SIG-M5 treated with dmso at 0.1 percent for 504 hours (cell line): ENCODE results near the gene GFER.

Source experiments
- DNase-seq: peaks from one replicate; lab custom pipeline; 2025; ENCODE audit not compliant: unreplicated experiment; lab: John Stamatoyannopoulos, UW

Gene GFER

GRCh38 chr16:1974157-1975070 lies 9.6 kb upstream of the GFER start:
- DNase-seq: no peak

- DNase-seq: no peak
Measured at GRCh38 chr16:1975432-1976215, 8.4 kb upstream of the GFER start.

GRCh38 chr16:1976216-1976520 lies 7.8 kb upstream of the GFER start:
- DNase-seq: no peak

GRCh38 chr16:1976951-1977874 lies 6.8 kb upstream of the GFER start:
- DNase-seq: no peak

GRCh38 chr16:1977875-1978268 lies 6.1 kb upstream of the GFER start:
- DNase-seq: no peak

GRCh38 chr16:1978476-1979120 lies 5.4 kb upstream of the GFER start:
- DNase-seq: no peak

- no peak for DNase-seq
Measured at GRCh38 chr16:1979271-1980029, 4.5 kb upstream of the GFER start.

- no peak for DNase-seq
Measured at GRCh38 chr16:1980030-1980769, 3.8 kb upstream of the GFER start.

- no peak for DNase-seq
Measured at GRCh38 chr16:1980770-1981087, 3.3 kb upstream of the GFER start.

- DNase-seq: no peak
Measured at GRCh38 chr16:1981398-1981836, 2.6 kb upstream of the GFER start, which contains the start of gene NOXO1. NOXO1 (minus strand) TSS chr16:1981469; CDS start chr16:1981179, 290 bp downstream.

- no peak for DNase-seq
Measured at GRCh38 chr16:1982013-1982433, 2.0 kb upstream of the GFER start.

GRCh38 chr16:1982991-1983543 lies 926 bp upstream of the GFER start:
- no peak for DNase-seq

GRCh38 chr16:1984347-1985225 lies 593 bp downstream of the GFER start:
- no peak for DNase-seq

- no peak for DNase-seq
Measured at GRCh38 chr16:1985466-1986150, 1.6 kb downstream of the GFER start.

GRCh38 chr16:1987198-1987597 lies 3.2 kb downstream of the GFER start:
- DNase-seq: no peak

GRCh38 chr16:1989209-1990100 lies 5.5 kb downstream of the GFER start, which contains the start of gene SYNGR3:
SYNGR3 (plus strand) TSS chr16:1989970; CDS start chr16:1990103, 133 bp downstream.
- DNase-seq: no peak

GRCh38 chr16:1990101-1990350 lies 6.0 kb downstream of the GFER start:
- DNase-seq: no peak
